HEK293 (cell line): ENCODE measurements around the gene DLX4.

Experiments
- KLF1 ChIP-seq: fragments of 450-650 bp; formaldehyde crosslinking; IDR thresholded peaks from 2 replicates; pipeline ENCODE4 v1.5.1; 2016; ENCODE audit warnings: missing biosample characterization, missing genetic modification characterization
- KLF16 ChIP-seq: fragments of 450-650 bp; formaldehyde crosslinking; IDR thresholded peaks from 2 replicates; pipeline ENCODE4 v1.5.1; 2017; ENCODE audit warnings: missing biosample characterization, missing genetic modification characterization
- ZNF239 ChIP-seq: fragments of 450-650 bp; formaldehyde crosslinking; IDR thresholded peaks from 2 replicates; pipeline ENCODE4 v1.5.1; 2016; ENCODE audit warnings: missing biosample characterization, missing genetic modification characterization
- ZNF394 ChIP-seq: fragments of 450-650 bp; formaldehyde crosslinking; IDR thresholded peaks from 2 replicates; pipeline ENCODE4 v1.5.1; 2016; ENCODE audit warnings: missing biosample characterization, missing genetic modification characterization, mild to moderate bottlenecking, moderate library complexity, borderline replicate concordance
- ZNF571 ChIP-seq: fragments of 450-650 bp; formaldehyde crosslinking; IDR thresholded peaks from 2 replicates; pipeline ENCODE4 v1.5.0; 2017; ENCODE audit warnings: missing biosample characterization, missing genetic modification characterization
- ZNF747 ChIP-seq: fragments of 450-650 bp; formaldehyde crosslinking; IDR thresholded peaks from 2 replicates; pipeline ENCODE4 v1.5.1; 2016; ENCODE audit warnings: missing biosample characterization, missing genetic modification characterization
- TF ChIP-seq, protein P1 (sequence below): fragments of 450-650 bp; formaldehyde crosslinking; IDR thresholded peaks from 2 replicates; pipeline ENCODE4 v1.5.1; 2016; ENCODE audit warnings: missing biosample characterization, missing genetic modification characterization
- TF ChIP-seq, protein P2 (sequence below): fragments of 450-650 bp; formaldehyde crosslinking; IDR thresholded peaks from 2 replicates; pipeline ENCODE4 v1.5.1; 2016; ENCODE audit warnings: missing biosample characterization, missing genetic modification characterization

DNA sequence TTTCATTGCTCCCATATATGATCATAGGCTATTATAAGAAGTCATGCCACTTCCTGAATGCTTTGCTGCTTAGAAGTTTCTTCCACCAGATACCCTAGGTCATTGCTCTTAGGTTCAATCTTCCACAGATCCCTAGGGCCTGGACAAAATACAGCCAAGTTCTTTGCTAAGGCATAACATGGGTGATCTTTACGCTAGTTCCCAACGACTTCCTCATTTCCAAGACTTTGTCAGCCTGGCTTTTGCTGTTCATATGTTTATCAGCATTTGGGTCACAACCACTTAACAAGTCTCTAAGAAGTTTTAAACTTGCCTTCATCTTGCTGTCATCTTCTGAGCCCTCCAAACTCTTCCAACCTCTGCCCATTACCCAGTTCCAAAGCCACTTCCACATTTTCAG is 46.2 kb downstream of the DLX4 start:
- no peak for TF ChIP-seq ZNF747
- TF ChIP-seq, protein P1, sequence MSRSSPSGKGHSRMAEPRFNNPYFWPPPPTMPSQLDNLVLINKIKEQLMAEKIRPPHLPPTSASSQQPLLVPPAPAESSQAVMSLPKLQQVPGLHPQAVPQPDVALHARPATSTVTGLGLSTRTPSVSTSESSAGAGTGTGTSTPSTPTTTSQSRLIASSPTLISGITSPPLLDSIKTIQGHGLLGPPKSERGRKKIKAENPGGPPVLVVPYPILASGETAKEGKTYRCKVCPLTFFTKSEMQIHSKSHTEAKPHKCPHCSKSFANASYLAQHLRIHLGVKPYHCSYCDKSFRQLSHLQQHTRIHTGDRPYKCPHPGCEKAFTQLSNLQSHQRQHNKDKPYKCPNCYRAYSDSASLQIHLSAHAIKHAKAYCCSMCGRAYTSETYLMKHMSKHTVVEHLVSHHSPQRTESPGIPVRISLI (tag by site-specific recombination) = no peak
- TF ChIP-seq ZNF394 (tag by site-specific recombination) = no peak
- TF ChIP-seq, protein P2, sequence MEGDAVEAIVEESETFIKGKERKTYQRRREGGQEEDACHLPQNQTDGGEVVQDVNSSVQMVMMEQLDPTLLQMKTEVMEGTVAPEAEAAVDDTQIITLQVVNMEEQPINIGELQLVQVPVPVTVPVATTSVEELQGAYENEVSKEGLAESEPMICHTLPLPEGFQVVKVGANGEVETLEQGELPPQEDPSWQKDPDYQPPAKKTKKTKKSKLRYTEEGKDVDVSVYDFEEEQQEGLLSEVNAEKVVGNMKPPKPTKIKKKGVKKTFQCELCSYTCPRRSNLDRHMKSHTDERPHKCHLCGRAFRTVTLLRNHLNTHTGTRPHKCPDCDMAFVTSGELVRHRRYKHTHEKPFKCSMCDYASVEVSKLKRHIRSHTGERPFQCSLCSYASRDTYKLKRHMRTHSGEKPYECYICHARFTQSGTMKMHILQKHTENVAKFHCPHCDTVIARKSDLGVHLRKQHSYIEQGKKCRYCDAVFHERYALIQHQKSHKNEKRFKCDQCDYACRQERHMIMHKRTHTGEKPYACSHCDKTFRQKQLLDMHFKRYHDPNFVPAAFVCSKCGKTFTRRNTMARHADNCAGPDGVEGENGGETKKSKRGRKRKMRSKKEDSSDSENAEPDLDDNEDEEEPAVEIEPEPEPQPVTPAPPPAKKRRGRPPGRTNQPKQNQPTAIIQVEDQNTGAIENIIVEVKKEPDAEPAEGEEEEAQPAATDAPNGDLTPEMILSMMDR (tag by site-specific recombination) = no peak
- TF ChIP-seq ZNF239 = no peak
- no peak for TF ChIP-seq KLF16 (tag by site-specific recombination)
- no peak for TF ChIP-seq KLF1 (tag by site-specific recombination)
- TF ChIP-seq ZNF571 (tag by site-specific recombination) = no peak
